IMR-90 (cell line): ENCODE results near the gene MYH11. TPM values are rescaled to one million over a fixed set of nuclear protein-coding genes. Genes with fewer than 3 reads are reported as not detected.

Experiments
- ATAC-seq: fragments of 200-7000 bp; cut with Tn5 transposase; 2 replicates; pipeline ENCODE4 v1.9.1; 2020; ENCODE audit warnings: low read depth, mild to moderate bottlenecking, moderate library complexity
- BruUV-seq: library from RNA; stranded (reverse); fragments of 400-500 nt; replicated peaks from 2 replicates; lab custom pipeline; 2021; lab: Mats Ljungman, UMichigan
- CTCF ChIA-PET: fragments of 300-600 bp; formaldehyde crosslinking; extraction: SDS; loops from one replicate; lab custom pipeline; 2021; ENCODE audit warnings: antibody characterized with exemption; lab: Yijun Ruan, JAX
- POLR2A ChIA-PET: fragments of 300-600 bp; sonication (Branson Sonifier 250); formaldehyde crosslinking; loops from one replicate; lab custom pipeline; 2022; ENCODE audit warnings: antibody characterized with exemption; ENCODE audit not compliant: unreplicated experiment; lab: Charles Lee
- DNase-seq: peaks from one replicate; pipeline ENCODE4 v3.0.0; 2013
- H2AFZ ChIP-seq: replicated peaks from 2 replicates; pipeline ENCODE3; 2013; ENCODE audit warnings: low read length, mild to moderate bottlenecking; ENCODE audit not compliant: poor library complexity
- H2AK5ac ChIP-seq: 2 replicates; pipeline ENCODE4 v1.6.1; 2013; ENCODE audit warnings: low read depth, low read length, inconsistent platforms
- H2AK9ac ChIP-seq: replicated peaks from 2 replicates; pipeline ENCODE3; 2013; ENCODE audit warnings: mild to moderate bottlenecking, low read depth, low read length, moderate library complexity; ENCODE audit not compliant: poor library complexity
- H2BK120ac ChIP-seq: 2 replicates; pipeline ENCODE4 v1.6.1; 2013; ENCODE audit warnings: low read depth, low read length, inconsistent platforms
- H2BK15ac ChIP-seq: 3 replicates; pipeline ENCODE4 v1.6.1; 2013; ENCODE audit warnings: low read depth, low read length, inconsistent platforms
- H2BK20ac ChIP-seq: 2 replicates; pipeline ENCODE4 v1.6.1; 2013; ENCODE audit warnings: low read depth, mild to moderate bottlenecking, inconsistent platforms, low read length, moderate library complexity
- H2BK5ac ChIP-seq: 2 replicates; pipeline ENCODE4 v1.6.1; 2013; ENCODE audit warnings: mild to moderate bottlenecking, low read depth, low read length, inconsistent platforms; ENCODE audit not compliant: poor library complexity, severe bottlenecking
- H3K14ac ChIP-seq: replicated peaks from 2 replicates; pipeline ENCODE4 v1.6.1; 2013; ENCODE audit warnings: low read depth, low read length, inconsistent platforms
- H3K18ac ChIP-seq: 2 replicates; pipeline ENCODE4 v1.6.1; 2013; ENCODE audit warnings: low read depth, low read length, control low read depth
- H3K23ac ChIP-seq: 2 replicates; pipeline ENCODE4 v1.6.1; 2013; ENCODE audit warnings: low read depth, low read length, inconsistent platforms
- H3K27ac ChIP-seq: 2 replicates; pipeline ENCODE4 v1.5.1; 2013; ENCODE audit warnings: mild to moderate bottlenecking, control low read depth, low read length; ENCODE audit not compliant: insufficient read depth
- H3K27me3 ChIP-seq: 2 replicates; pipeline ENCODE4 v1.6.1; 2013; ENCODE audit warnings: low read length; ENCODE audit not compliant: control insufficient read depth, insufficient read depth
- H3K36me3 ChIP-seq: 2 replicates; pipeline ENCODE4 v1.6.1; 2013; ENCODE audit warnings: low read length, mixed read lengths; ENCODE audit not compliant: control insufficient read depth, insufficient read depth
- H3K4ac ChIP-seq: 2 replicates; pipeline ENCODE4 v1.6.1; 2013; ENCODE audit warnings: low read depth, low read length, inconsistent platforms
- H3K4me1 ChIP-seq: 2 replicates; pipeline ENCODE4 v1.6.1; 2013; ENCODE audit warnings: low read length, mixed read lengths; ENCODE audit not compliant: control insufficient read depth, insufficient read depth
- H3K4me2 ChIP-seq: 2 replicates; pipeline ENCODE4 v1.6.1; 2013; ENCODE audit warnings: low read depth, mild to moderate bottlenecking, control low read depth, low read length, moderate library complexity
- H3K4me3 ChIP-seq: 2 replicates; pipeline ENCODE4 v1.5.1; 2013; ENCODE audit warnings: low read depth, mild to moderate bottlenecking, control low read depth, low read length, moderate library complexity; ENCODE audit not compliant: insufficient read depth
- H3K56ac ChIP-seq: 2 replicates; pipeline ENCODE4 v1.6.1; 2013; ENCODE audit warnings: low read length, inconsistent platforms; ENCODE audit not compliant: insufficient read depth; ENCODE audit errors: extremely low read depth
- H3K79me1 ChIP-seq, 2 experiments: 2 replicates each; pipeline ENCODE4 v1.6.1; 2013; ENCODE audit warnings: low read length in 2 of 2, inconsistent platforms in 1 of 2, low read depth in 1 of 2
- H3K9ac ChIP-seq: 2 replicates; pipeline ENCODE4 v1.6.1; 2013; ENCODE audit warnings: low read depth, low read length, control low read depth
- H3K9me1 ChIP-seq: 2 replicates; pipeline ENCODE4 v1.6.1; 2013; ENCODE audit warnings: low read length, inconsistent platforms; ENCODE audit not compliant: insufficient read depth
- H3K9me3 ChIP-seq: 2 replicates; pipeline ENCODE4 v1.6.1; 2013; ENCODE audit warnings: low read length; ENCODE audit not compliant: control insufficient read depth, insufficient read depth
- H4K20me1 ChIP-seq: 2 replicates; pipeline ENCODE4 v1.6.1; 2013; ENCODE audit warnings: low read length, inconsistent platforms; ENCODE audit not compliant: insufficient read depth
- H4K5ac ChIP-seq: 2 replicates; pipeline ENCODE4 v1.6.1; 2013; ENCODE audit warnings: mild to moderate bottlenecking, low read depth, low read length, control low read depth
- H4K8ac ChIP-seq, 2 experiments: 2 replicates each; pipeline ENCODE4 v1.6.1; 2013; ENCODE audit warnings: low read depth in 2 of 2, low read length in 2 of 2, control low read depth in 1 of 2, inconsistent platforms in 1 of 2
- H4K91ac ChIP-seq: 2 replicates; pipeline ENCODE4 v1.6.1; 2013; ENCODE audit warnings: low read depth, low read length, inconsistent platforms; ENCODE audit not compliant: insufficient read depth
- FOS ChIP-seq: fragments of 150-350 bp; IDR thresholded peaks from 2 replicates; pipeline ENCODE4 v1.6.1; 2016; ENCODE audit warnings: low read depth, low read length
- NFE2L2 ChIP-seq: fragments of 150-350 bp; IDR thresholded peaks from 2 replicates; pipeline ENCODE4 v1.6.1; 2016; ENCODE audit warnings: low read depth, mild to moderate bottlenecking, low read length
- POLR2A ChIP-seq: IDR thresholded peaks from 2 replicates; pipeline ENCODE4 v1.6.1; 2012; ENCODE audit warnings: mild to moderate bottlenecking, low read depth, low read length
- USF2 ChIP-seq: fragments of 150-350 bp; IDR thresholded peaks from 2 replicates; pipeline ENCODE4 v1.6.1; 2017; ENCODE audit warnings: mild to moderate bottlenecking, antibody characterized with exemption, low read length, low read depth
- WGBS, 2 experiments: methylation state at CpG; one replicate each; pipeline versions ENCODE4 v1.1.5 to v1.1.7; 2013; ENCODE audit warnings: missing lambda C conversion rate in 2 of 2; ENCODE audit not compliant: insufficient read length in 1 of 2; ENCODE audit errors: extremely low coverage in 2 of 2; 5-methylcytosine and 5-hydroxymethylcytosine counted together
- dilution Hi-C: fragments of 300-500 bp; cut with HindIII; formaldehyde crosslinking; loops from one replicate; pipeline ENCODE4 v1.14.3; 2018; ENCODE audit warnings: low sequenced_read_pairs; ENCODE audit not compliant: unreplicated experiment
- in situ Hi-C: fragments of 300-500 bp; cut with MboI; formaldehyde crosslinking; loops from 3 replicates; pipeline ENCODE4 v1.14.3; 2019; ENCODE audit warnings: low sequenced_read_pairs, inconsistent platforms, mixed read lengths
- intact Hi-C: fragments of 100-400 bp; cut with micrococcal nuclease; formaldehyde crosslinking; loops from 2 replicates; pipeline ENCODE4 v1.10.0; 2022
- polyA plus RNA-seq, 3 experiments: library from polyadenylated mRNA; depleted of rRNA; stranded (reverse); fragments of >200 nt; gene quantifications; 2 replicates each; pipeline ENCODE4 v1.2.3, GENCODE V29; 2012; ENCODE audit warnings: low replicate concordance in 1 of 3
- total RNA-seq: library from RNA; depleted of rRNA; stranded (reverse); fragments of >200 nt; gene quantifications from 2 replicates; pipeline ENCODE4 v1.2.3, GENCODE V29; 2012

MYH11 gene
- total and polyA plus RNA-seq, 2 of the 4 experiments (the other 2 are of a cell fraction), result under 0.01 to 0.12 TPM

DNA sequence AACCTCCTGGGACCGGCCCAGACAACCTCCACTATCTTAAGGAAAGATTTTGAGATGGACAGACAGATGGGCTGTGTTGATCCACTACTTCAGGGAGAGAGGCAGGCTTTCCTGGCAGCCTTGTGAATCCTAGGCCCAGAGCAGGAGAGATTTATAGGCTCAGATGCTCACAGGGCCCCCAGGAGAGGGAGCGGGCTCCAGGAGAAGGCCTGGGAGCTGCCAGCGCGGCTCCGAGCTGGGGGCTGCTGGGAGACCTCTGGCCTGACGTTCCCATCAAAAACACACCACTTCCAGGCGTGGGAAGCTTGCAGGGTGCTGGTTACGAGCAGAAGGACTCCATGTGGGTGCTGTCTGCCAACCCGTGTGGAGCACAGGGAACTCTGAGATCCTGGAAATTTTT, 53.2 kb downstream of the MYH11 start:
- no peak for TF ChIP-seq NFE2L2
- TF ChIP-seq USF2, result no peak
- no peak for TF ChIP-seq POLR2A
- TF ChIP-seq FOS, result no peak
- WGBS, 2 experiments, result 49% methylated on average over 7 of the region's 9 CpGs; no CpG with 5 or more reads in 1 of the 2 experiments

More for the DNA sequence above, 53.2 kb downstream of the MYH11 start:
- Histone ChIP-seq H3K4me2 (no peak overlapping the region), H2BK15ac (no peak overlapping the region), H3K9me3 (no peaks in the 10 kb centered on the region), H3K56ac (no peak overlapping the region), H3K4me1 (peaks cover 7% of the 10 kb centered on the region; the same call in 1 of the 2 replicates), H3K18ac (no peak overlapping the region), H4K91ac (no peak overlapping the region), H3K9me1 (no peaks in the 10 kb centered on the region), H2AFZ (no peak overlapping the region), H4K20me1 (no peaks in the 10 kb centered on the region), H2BK20ac (no peak overlapping the region), H3K27me3 (peaks cover 6% of the 10 kb centered on the region), H3K14ac (no peak overlapping the region), H3K79me1 (no peaks in the 10 kb centered on the region), H3K27ac (no peak overlapping the region), H3K4ac (no peak overlapping the region), H4K5ac (no peak overlapping the region), H3K9ac (no peak overlapping the region), H2AK9ac (no peak overlapping the region), H4K8ac (no peak overlapping the region), H3K23ac (no peak overlapping the region), H2AK5ac (no peak overlapping the region), H2BK5ac (no peak overlapping the region), H3K36me3 (no peaks in the 10 kb centered on the region), H2BK120ac (no peak overlapping the region), H3K4me3 (no peak overlapping the region)
- in situ Hi-C loops (no loop called here), dilution Hi-C loops (no loop called here), intact Hi-C loops (no loop called here)
- no TSS peak for BruUV-seq
- POLR2A ChIA-PET, result no interaction called here
- ATAC-seq (no peak), DNase-seq (no peak)
- CTCF ChIA-PET, result no interaction called here
